NCI-H748 (cell line): ENCODE results near the gene HTRA3.
A peak's percentile ranks its signal among the peaks of the same experiment; 100 is the strongest.

ENCODE experiments used
- DNase-seq: peaks from one replicate; lab custom pipeline; 2025; ENCODE audit not compliant: unreplicated experiment; lab: John Stamatoyannopoulos, UW

HTRA3 gene

GRCh38 chr4:8306511-8307021 lies 37.0 kb downstream of the HTRA3 start:
- no peak for DNase-seq

GRCh38 chr4:8307121-8307520 lies 37.6 kb downstream of the HTRA3 start:
- DNase-seq, result no peak

DNA sequence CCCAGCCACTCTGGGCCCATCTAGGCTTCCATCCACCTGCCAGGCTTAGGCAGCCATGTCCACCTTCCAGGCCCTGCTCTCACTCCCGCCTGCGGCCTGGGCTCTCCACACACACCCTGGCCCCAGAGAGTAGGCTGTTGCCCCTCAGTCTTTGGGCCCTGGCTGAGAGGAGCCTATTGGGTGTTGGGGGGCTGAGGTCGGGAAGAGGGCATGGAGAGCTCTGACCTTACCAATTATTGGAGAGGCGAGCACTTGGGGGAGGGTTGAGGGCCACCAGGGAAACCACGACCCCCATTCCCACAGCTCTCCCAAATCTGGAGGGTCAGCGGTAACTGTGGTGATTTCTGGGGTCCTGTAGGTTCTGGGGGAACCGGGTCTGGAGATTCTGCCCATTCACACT lies 38.2 kb downstream of the HTRA3 start:
- no peak for DNase-seq

DNA sequence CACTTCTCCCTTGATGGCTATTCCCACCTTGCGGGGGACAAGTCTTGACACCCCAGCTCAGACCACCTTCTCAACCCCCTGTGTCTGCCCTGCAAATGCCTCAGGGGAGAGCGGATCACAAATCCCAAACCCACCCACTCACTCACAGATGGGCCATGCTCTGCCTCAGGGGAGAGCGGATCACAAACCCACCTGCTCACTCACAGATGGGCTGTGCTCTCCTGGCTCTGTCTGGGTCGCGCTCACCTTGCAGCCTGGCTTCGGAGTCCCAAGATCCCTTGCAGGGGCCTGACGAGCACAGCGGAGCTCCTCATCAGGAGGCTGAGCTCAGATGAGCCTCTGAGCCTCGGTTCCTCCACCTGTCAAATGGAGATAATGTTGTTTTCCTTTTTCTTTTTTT lies 38.6 kb downstream of the HTRA3 start:
- DNase-seq, result no peak

GRCh38 chr4:8308856-8309771 lies 39.6 kb downstream of the HTRA3 start:
- DNase-seq, result no peak

GRCh38 chr4:8310306-8310705 lies 40.8 kb downstream of the HTRA3 start:
- no peak for DNase-seq

- no peak for DNase-seq
Observed at GRCh38 chr4:8311101-8312068, 41.8 kb downstream of the HTRA3 start.

DNA sequence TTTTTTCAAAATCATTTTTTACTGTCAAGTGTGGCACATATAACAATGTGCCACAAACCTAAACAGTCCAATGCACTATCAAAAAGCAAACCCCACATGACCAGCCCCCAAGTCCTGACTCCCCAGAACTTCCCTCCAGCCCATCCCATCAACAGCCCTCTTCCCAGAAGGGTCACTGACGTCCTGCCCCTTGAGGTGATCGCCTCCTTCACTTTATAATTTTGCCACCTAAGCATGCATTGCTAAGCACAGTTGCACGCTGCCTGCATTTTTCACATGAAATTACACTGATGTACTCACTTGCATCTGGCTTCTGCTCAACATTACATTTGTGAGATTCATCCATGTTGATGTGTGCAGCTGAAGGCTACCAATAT lies 42.5 kb downstream of the HTRA3 start:
- DNase-seq, result no peak

GRCh38 chr4:8312976-8313375 lies 43.4 kb downstream of the HTRA3 start:
- DNase-seq, result no peak

DNA sequence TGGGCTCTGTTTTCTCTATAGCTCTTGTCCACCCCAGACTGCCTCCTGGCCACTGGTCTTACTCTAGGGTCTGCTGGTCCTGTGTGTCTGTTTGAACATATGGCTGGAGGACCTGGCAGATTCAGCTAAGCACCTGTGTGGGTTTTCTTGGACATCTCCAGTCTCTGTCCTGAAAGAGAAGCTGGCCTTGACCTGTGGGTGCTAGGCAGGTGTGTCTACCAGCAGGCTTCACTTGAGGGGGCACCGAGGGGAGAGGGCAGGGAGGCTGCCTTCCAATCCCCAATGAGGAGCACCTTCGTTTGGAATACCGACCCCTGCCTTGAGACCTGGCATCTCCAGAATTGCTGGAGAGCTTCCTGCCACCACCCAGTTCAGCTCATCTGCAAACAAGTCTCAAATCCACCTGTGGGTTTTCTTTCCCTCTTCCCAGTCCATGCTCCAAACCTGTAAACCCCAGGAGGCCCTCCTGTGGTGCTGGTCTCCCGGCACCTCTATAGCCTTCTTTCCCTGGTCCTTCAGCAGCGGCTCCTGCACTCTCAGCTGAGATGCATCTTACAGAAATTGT lies 45.2 kb downstream of the HTRA3 start:
- DNase-seq, result no peak

GRCh38 chr4:8315435-8316250 lies 46.1 kb downstream of the HTRA3 start:
- DNase-seq, result peak; percentile 92

GRCh38 chr4:8316251-8316771 lies 46.8 kb downstream of the HTRA3 start:
- DNase-seq, result no peak

DNA sequence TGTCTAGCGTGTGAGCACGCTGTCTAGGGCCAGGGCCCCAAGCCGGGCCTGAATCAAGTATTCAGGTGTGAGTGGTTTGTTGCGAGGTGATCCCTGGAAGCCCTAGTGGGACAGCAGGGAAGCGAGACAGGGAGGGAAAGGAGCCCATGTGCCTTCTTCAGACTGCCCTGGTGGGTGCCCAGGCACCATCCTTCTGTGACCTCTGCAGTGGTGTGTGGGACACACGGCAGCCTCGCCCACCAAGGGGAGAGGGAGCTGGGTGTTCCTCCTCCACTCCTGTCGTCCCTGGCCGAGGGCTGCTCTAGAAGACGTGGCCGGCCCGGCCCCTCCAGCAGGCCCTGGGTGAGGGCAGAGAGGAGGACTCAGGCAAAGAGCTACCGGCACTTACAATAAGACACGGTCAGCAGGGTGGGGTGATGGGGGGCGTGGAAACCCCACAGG lies 47.4 kb downstream of the HTRA3 start:
- no peak for DNase-seq

DNA sequence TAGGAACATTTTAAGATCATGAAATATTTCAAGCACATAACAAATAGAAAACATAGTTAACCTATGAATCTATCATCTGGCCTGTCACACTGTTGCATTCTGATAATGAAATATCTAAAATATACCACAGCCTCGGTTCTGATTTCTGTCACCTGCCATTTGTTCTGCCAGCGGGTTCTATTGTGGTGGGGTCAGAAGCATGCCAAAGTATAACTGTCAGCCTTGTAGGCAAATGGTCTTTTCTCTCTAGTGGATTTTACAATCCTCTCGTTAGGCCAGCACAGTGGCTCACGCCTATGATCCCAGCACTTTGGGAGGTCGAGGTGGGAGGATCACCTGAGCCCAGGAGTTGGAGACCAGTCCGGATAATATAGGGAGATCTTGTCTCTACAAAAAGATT lies 47.9 kb downstream of the HTRA3 start:
- DNase-seq, result no peak

GRCh38 chr4:8318509-8318908 lies 49.0 kb downstream of the HTRA3 start:
- no peak for DNase-seq

GRCh38 chr4:8319061-8319460 lies 49.5 kb downstream of the HTRA3 start:
- no peak for DNase-seq

- no peak for DNase-seq
Observed at GRCh38 chr4:8319731-8320385, 50.3 kb downstream of the HTRA3 start.

- no peak for DNase-seq
Observed at GRCh38 chr4:8320386-8320750, 50.8 kb downstream of the HTRA3 start.

DNA sequence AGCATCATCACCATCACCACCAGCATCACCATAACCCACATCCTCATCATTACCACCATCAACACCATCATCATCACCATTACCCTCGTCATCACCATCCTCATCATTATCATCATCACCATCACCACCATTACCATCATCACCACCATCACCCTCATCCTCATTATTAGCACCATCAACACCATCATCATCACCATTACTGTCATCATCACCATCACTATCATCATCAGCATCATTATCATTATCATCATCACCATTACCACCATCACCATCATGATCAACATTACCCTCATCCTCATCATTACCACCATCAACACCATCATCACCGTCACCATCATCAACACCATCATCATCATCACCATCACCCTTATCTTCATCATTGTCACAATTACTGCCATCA lies 51.7 kb downstream of the HTRA3 start:
- DNase-seq, result no peak

- DNase-seq, result no peak
Observed at GRCh38 chr4:8321771-8322170, 52.2 kb downstream of the HTRA3 start.
